GM10248 (cell line): Measurements from ENCODE around the gene BACH2.
"Not testable (repeated sequence)": the region's sequence is repeated elsewhere in the genome, so short reads cannot be mapped to it uniquely, and the experiment has no call there.

Source experiments
- CTCF ChIA-PET: fragments of 300-600 bp; sonication (Branson Sonifier 250); formaldehyde crosslinking; extraction: SDS; loops from one replicate; lab custom pipeline; 2021; ENCODE audit warnings: antibody characterized with exemption; lab: Yijun Ruan, JAX
- POLR2A ChIA-PET: fragments of 350-650 bp; sonication (Branson Sonifier 250); formaldehyde crosslinking; extraction: SDS; loops from one replicate; lab custom pipeline; 2020; ENCODE audit warnings: antibody characterized with exemption; lab: Yijun Ruan, JAX
- DNase-seq: peaks from one replicate; pipeline ENCODE4 v3.0.0; 2012; ENCODE audit errors: extremely low spot score
- CTCF ChIP-seq: IDR thresholded peaks from 2 replicates; pipeline ENCODE4 v1.5.1; 2012; ENCODE audit warnings: mild to moderate bottlenecking, low read depth; ENCODE audit errors: extremely low read depth, missing control alignments, control extremely low read depth

Gene BACH2

GRCh38 chr6:90123831-90124230, 172.8 kb downstream of the BACH2 start:
- ChIA-PET POLR2A (no interaction called here), CTCF (no interaction called here)
- no peak for DNase-seq
- no peak for TF ChIP-seq CTCF

GRCh38 chr6:90121982-90122381, 174.7 kb downstream of the BACH2 start:
- CTCF ChIA-PET = no interaction called here
- POLR2A ChIA-PET = no interaction called here
- TF ChIP-seq CTCF = no peak
- no peak for DNase-seq

GRCh38 chr6:90120327-90120726, 176.3 kb downstream of the BACH2 start:
- ChIA-PET POLR2A (no interaction called here), CTCF (interaction anchor here (1.1 to 2.9 kb wide), 2 partner anchors 10 to 15 kb away, joined by 3 to 9 read pairs; no protein-coding TSS in a partner anchor)
- TF ChIP-seq CTCF = no peak
- no peak for DNase-seq

- ChIA-PET POLR2A (no interaction called here), CTCF (interaction anchor here (1.1 to 2.9 kb wide), 5 partner anchors 10 to 274 kb away, joined by 3 to 9 read pairs (median 3); no protein-coding TSS in a partner anchor)
- TF ChIP-seq CTCF = no peak
- no peak for DNase-seq
These were observed 177.0 kb downstream of the BACH2 start for GRCh38 chr6:90119618-90120017.

- POLR2A ChIA-PET = no interaction called here
- no peak for DNase-seq
- CTCF ChIA-PET = interaction anchor here (1.1 to 2.9 kb wide), 5 partner anchors 13 to 275 kb away, joined by 3 to 9 read pairs (median 3); no protein-coding TSS in a partner anchor
- TF ChIP-seq CTCF = no peak
These were observed 178.1 kb downstream of the BACH2 start for GRCh38 chr6:90118581-90118980.

- DNase-seq = no peak
- POLR2A ChIA-PET = no interaction called here
- CTCF ChIA-PET = interaction anchor here (1.1 to 2.9 kb wide), 4 partner anchors 13 to 275 kb away, joined by 3 to 9 read pairs (median 4); no protein-coding TSS in a partner anchor
- no peak for TF ChIP-seq CTCF
These were observed 178.6 kb downstream of the BACH2 start for GRCh38 chr6:90118069-90118468.

- CTCF ChIA-PET, DNase-seq, POLR2A ChIA-PET: not testable (repeated sequence)
These were observed 180.5 kb downstream of the BACH2 start for GRCh38 chr6:90116126-90116525.
